CD14-positive monocyte (primary cell): ENCODE measurements around the gene POLA1. TPM values are rescaled to one million over a fixed set of nuclear protein-coding genes. Genes with fewer than 3 reads are reported as not detected.
"Not testable (repeated sequence)": the region's sequence is repeated elsewhere in the genome, so short reads cannot be mapped to it uniquely, and the experiment has no call there.

Experiments used
- DNase-seq, 3 donors: peaks; one replicate each; pipeline ENCODE4 v3.0.0-alpha.2; 2011 to 2022
- H2AFZ ChIP-seq: 2 replicates; pipeline ENCODE4 v1.6.0; 2012; ENCODE audit warnings: mild to moderate bottlenecking, low read depth, low read length, inconsistent platforms; ENCODE audit not compliant: insufficient read depth, poor library complexity, severe bottlenecking
- H3K27ac ChIP-seq, 2 donors: 1 replicate in 1 of 2; 2 replicates in 1 of 2; pipeline ENCODE4 v1.5.1; 2012 to 2013; ENCODE audit warnings: low read length in 2 of 2, control low read depth in 1 of 2, inconsistent platforms in 1 of 2, low read depth in 1 of 2, mild to moderate bottlenecking in 1 of 2
- H3K27me3 ChIP-seq, 2 donors: one replicate each; pipeline versions ENCODE4 v1.6.0 to v1.6.1; 2011 to 2013; ENCODE audit warnings: low read length in 2 of 2; ENCODE audit not compliant: control insufficient read depth in 2 of 2, insufficient read depth in 2 of 2
- H3K36me3 ChIP-seq, 2 donors: replicated peaks in 1 of 2; 1 replicate in 1 of 2; 2 replicates in 1 of 2; pipeline versions ENCODE4 v1.5.1 to v1.6.1; 2012 to 2013; ENCODE audit warnings: low read length in 2 of 2, control low read depth in 1 of 2, inconsistent platforms in 1 of 2, mild to moderate bottlenecking in 1 of 2; ENCODE audit not compliant: insufficient read depth in 2 of 2, control insufficient read depth in 1 of 2
- H3K4me1 ChIP-seq, 2 donors: 1 replicate in 1 of 2; 2 replicates in 1 of 2; pipeline versions ENCODE4 v1.5.1 to v1.6.1; 2012 to 2013; ENCODE audit warnings: low read length in 2 of 2, control low read depth in 1 of 2, inconsistent platforms in 1 of 2, mild to moderate bottlenecking in 1 of 2, moderate library complexity in 1 of 2; ENCODE audit not compliant: insufficient read depth in 2 of 2, control insufficient read depth in 1 of 2
- H3K4me2 ChIP-seq: replicated peaks from 2 replicates; pipeline ENCODE3; 2012; ENCODE audit warnings: low read length, moderate library complexity, mild to moderate bottlenecking; ENCODE audit not compliant: poor library complexity, severe bottlenecking; ENCODE audit errors: extremely low read depth
- H3K4me3 ChIP-seq, 3 experiments: fragments of 200-600 bp in 1 of 3; sonication (generic) in 1 of 3; replicated peaks in 1 of 3; 1 replicate in 2 of 3; 2 replicates in 1 of 3; pipeline ENCODE4 v1.5.1; 2011 to 2013; ENCODE audit warnings: low read length in 3 of 3, mild to moderate bottlenecking in 3 of 3, control low read depth in 2 of 3, low read depth in 2 of 3, inconsistent platforms in 1 of 3, moderate library complexity in 1 of 3
- H3K79me2 ChIP-seq: 2 replicates; pipeline ENCODE4 v1.6.0; 2012; ENCODE audit warnings: mild to moderate bottlenecking, control low read depth, inconsistent platforms, low read length, moderate library complexity; ENCODE audit not compliant: insufficient read depth
- H3K9ac ChIP-seq: 2 replicates; pipeline ENCODE4 v1.6.0; 2017; ENCODE audit warnings: low read length, mild to moderate bottlenecking; ENCODE audit not compliant: insufficient read depth, poor library complexity, severe bottlenecking
- H3K9me3 ChIP-seq, 2 donors: replicated peaks in 1 of 2; 1 replicate in 1 of 2; 2 replicates in 1 of 2; pipeline versions ENCODE4 v1.5.1 to v1.6.1; 2012 to 2013; ENCODE audit warnings: low read length in 2 of 2, control low read depth in 1 of 2; ENCODE audit not compliant: control insufficient read depth in 1 of 2, insufficient read depth in 1 of 2
- H4K20me1 ChIP-seq: 2 replicates; pipeline ENCODE4 v1.6.0; 2012; ENCODE audit warnings: mild to moderate bottlenecking, low read length, control low read depth, moderate library complexity; ENCODE audit not compliant: insufficient read depth
- H3K27ac Mint-ChIP-seq, 7 donors: one replicate each; pipeline ENCODE4 v1.8.0; 2020; ENCODE audit warnings: mild to moderate bottlenecking in 7 of 7, mixed read lengths in 7 of 7, moderate library complexity in 6 of 7, inconsistent platforms in 2 of 7
- H3K27me3 Mint-ChIP-seq, 3 donors: one replicate each; pipeline ENCODE4 v1.8.0; 2021 to 2022; ENCODE audit warnings: low read depth in 3 of 3, mild to moderate bottlenecking in 3 of 3, mixed read lengths in 3 of 3, moderate library complexity in 3 of 3, inconsistent platforms in 1 of 3
- H3K36me3 Mint-ChIP-seq, 2 donors: one replicate each; pipeline ENCODE4 v1.8.0; 2020; ENCODE audit warnings: mixed read lengths in 2 of 2, inconsistent platforms in 1 of 2, mild to moderate bottlenecking in 1 of 2
- H3K4me1 Mint-ChIP-seq: one replicate; pipeline ENCODE4 v1.8.0; 2020; ENCODE audit warnings: mild to moderate bottlenecking, mixed read lengths
- H3K4me3 Mint-ChIP-seq, 2 donors: one replicate each; pipeline ENCODE4 v1.8.0; 2020; ENCODE audit warnings: mild to moderate bottlenecking in 2 of 2, mixed read lengths in 2 of 2, moderate library complexity in 1 of 2
- H3K9me3 Mint-ChIP-seq, 7 donors: one replicate each; pipeline ENCODE4 v1.8.0; 2020 to 2022; ENCODE audit warnings: mixed read lengths in 7 of 7, mild to moderate bottlenecking in 6 of 7, moderate library complexity in 6 of 7, inconsistent platforms in 2 of 7
- WGBS: methylation state at CpG from one replicate; pipeline ENCODE4 v1.1.5; 2013; ENCODE audit warnings: missing lambda C conversion rate; ENCODE audit not compliant: insufficient coverage; 5-methylcytosine and 5-hydroxymethylcytosine counted together
- intact Hi-C, 2 donors: fragments of 100-400 bp; cut with micrococcal nuclease; formaldehyde crosslinking; loops; one replicate each; pipeline versions ENCODE4 v1.15.0 to v1.15.1; 2023
- polyA plus RNA-seq, 3 donors: library from polyadenylated mRNA; depleted of rRNA in 1 of 3; unstranded in 2 of 3; stranded (reverse) in 1 of 3; fragments of 300-500 nt in 2 of 3; fragments of >200 nt in 1 of 3; fragmentation: Illumina TruSeq in 2 of 3; gene quantifications; 1 replicate in 2 of 3; 2 replicates in 1 of 3; pipeline ENCODE4 v1.2.3, GENCODE V29; 2012 to 2021
- TF ChIP-seq, protein P1 (sequence below): fragments of 200-600 bp; IDR thresholded peaks from one replicate; pipeline ENCODE4 v1.8.0; 2022; ENCODE audit warnings: antibody characterized with exemption, mild to moderate bottlenecking

Gene POLA1
- polyA plus RNA-seq, 3 donors: 1.2 to 1.4 (median 1.3) TPM

DNA sequence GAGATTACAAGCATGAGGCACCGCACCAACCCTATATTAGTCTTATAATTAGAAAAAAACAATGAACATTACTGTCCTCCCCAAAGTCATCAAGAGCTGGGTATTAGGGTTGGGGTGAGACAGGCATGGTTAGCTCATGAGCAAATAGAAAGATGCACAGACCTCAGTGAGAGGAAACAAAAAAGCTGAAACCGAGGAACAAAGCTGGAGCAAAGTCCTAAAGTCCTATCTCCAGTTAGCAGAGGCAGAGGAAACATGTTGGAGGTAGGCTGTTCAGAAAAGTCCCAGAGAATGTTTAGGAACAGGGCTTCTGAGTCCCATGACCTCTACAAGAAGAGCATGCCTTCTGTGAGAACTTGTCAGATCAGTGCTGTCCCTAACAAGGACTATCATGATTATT is 41.9 kb upstream of the POLA1 start:
- no peak for DNase-seq
- no peak overlapping the region for H3K4me2 ChIP-seq
- no peaks in the 10 kb centered on the region for H3K9me3 ChIP-seq
- Mint-ChIP-seq H3K4me1 (peaks cover 12% of the 10 kb centered on the region), H3K36me3 (no peaks in the 10 kb centered on the region), H3K4me3 (no peak overlapping the region), H3K27ac (no peak overlapping the region), H3K27me3 (peaks cover 0 to 25% (median 6%) of the 10 kb centered on the region in 3 donors), H3K9me3 (peaks cover 0 to 5% (median 0%) of the 10 kb centered on the region in 7 donors)
- peaks cover 0 to 1% of the 10 kb centered on the region in 2 donors for H3K27me3 ChIP-seq
- WGBS: 100% methylated on average over 1 of the region's 2 CpGs
- H3K9ac ChIP-seq: no peak overlapping the region
- H3K4me1 ChIP-seq: peaks cover 11% of the 10 kb centered on the region in 2 donors
- TF ChIP-seq, protein P1, sequence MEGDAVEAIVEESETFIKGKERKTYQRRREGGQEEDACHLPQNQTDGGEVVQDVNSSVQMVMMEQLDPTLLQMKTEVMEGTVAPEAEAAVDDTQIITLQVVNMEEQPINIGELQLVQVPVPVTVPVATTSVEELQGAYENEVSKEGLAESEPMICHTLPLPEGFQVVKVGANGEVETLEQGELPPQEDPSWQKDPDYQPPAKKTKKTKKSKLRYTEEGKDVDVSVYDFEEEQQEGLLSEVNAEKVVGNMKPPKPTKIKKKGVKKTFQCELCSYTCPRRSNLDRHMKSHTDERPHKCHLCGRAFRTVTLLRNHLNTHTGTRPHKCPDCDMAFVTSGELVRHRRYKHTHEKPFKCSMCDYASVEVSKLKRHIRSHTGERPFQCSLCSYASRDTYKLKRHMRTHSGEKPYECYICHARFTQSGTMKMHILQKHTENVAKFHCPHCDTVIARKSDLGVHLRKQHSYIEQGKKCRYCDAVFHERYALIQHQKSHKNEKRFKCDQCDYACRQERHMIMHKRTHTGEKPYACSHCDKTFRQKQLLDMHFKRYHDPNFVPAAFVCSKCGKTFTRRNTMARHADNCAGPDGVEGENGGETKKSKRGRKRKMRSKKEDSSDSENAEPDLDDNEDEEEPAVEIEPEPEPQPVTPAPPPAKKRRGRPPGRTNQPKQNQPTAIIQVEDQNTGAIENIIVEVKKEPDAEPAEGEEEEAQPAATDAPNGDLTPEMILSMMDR: no peak
- no peaks in the 10 kb centered on the region for H3K36me3 ChIP-seq
- no peaks in the 10 kb centered on the region for H4K20me1 ChIP-seq
- no peak overlapping the region for H3K4me3 ChIP-seq
- H2AFZ ChIP-seq: no peak overlapping the region
- H3K27ac ChIP-seq: no peak overlapping the region
- intact Hi-C loops: no loop called here
- no peaks in the 10 kb centered on the region for H3K79me2 ChIP-seq

DNA sequence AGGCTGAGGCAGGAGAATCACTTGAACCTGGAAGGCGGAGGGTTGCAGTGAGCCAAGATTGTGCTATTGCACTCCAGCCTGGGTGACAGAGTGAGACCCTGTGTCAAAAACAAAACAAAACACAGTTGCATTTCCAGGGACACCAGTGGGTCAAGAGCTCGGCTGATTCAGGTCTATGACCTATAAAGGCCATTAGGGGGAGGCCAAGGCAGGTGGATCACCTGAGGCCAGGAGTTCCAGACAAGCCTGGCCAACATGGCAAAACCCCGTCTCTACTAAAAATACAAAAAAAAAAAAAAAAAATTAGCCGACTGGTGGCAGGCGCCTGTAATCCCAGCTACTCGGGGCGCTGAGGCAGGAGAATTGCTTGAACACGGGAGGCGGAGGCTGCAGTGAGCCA is 38.0 kb upstream of the POLA1 start:
- peaks cover 0 to 15% (median 0%) of the 10 kb centered on the region in 3 donors for H3K27me3 Mint-ChIP-seq
- intact Hi-C loops: not testable (repeated sequence)

More for the DNA sequence above, 38.0 kb upstream of the POLA1 start:
- H3K4me3 Mint-ChIP-seq, H3K4me1 Mint-ChIP-seq, H3K9ac ChIP-seq, H3K27ac ChIP-seq, H3K27me3 ChIP-seq, H3K9me3 Mint-ChIP-seq, H3K9me3 ChIP-seq, DNase-seq, H4K20me1 ChIP-seq, H2AFZ ChIP-seq, H3K27ac Mint-ChIP-seq, H3K79me2 ChIP-seq, H3K36me3 Mint-ChIP-seq, H3K4me1 ChIP-seq, H3K36me3 ChIP-seq, H3K4me3 ChIP-seq, H3K4me2 ChIP-seq: not testable (repeated sequence)
- no CpG with 5 or more reads among the region's 9 CpGs for WGBS
